Upper lobe of left lung (tissue), 6 donors: Measurements from ENCODE around the gene HTR1B. TPM values are rescaled to one million over a fixed set of nuclear protein-coding genes. Genes with fewer than 3 reads are reported as not detected.

Experiments
- ATAC-seq, 2 donors: fragments of 200-7000 bp; cut with Tn5 transposase; one replicate each; pipeline ENCODE4 v1.9.1; 2022; ENCODE audit warnings: mild to moderate bottlenecking in 2 of 2, moderate library complexity in 2 of 2; ENCODE audit not compliant: low FRiP score in 2 of 2
- DNase-seq, 2 donors: peaks; one replicate each; pipeline ENCODE4 v3.0.0-alpha.2; 2019 to 2020
- H3K27ac ChIP-seq, 4 donors: fragments of 200-600 bp; sonication (generic); one replicate each; pipeline ENCODE4 v1.5.1; 2016 to 2019
- H3K27me3 ChIP-seq, 4 donors: fragments of 200-600 bp; sonication (generic); one replicate each; pipeline ENCODE4 v1.5.1; 2017 to 2019
- H3K36me3 ChIP-seq, 4 donors: fragments of 200-600 bp; sonication (generic); one replicate each; pipeline ENCODE4 v1.5.1; 2016 to 2019
- H3K4me1 ChIP-seq, 4 donors: fragments of 200-600 bp; sonication (generic); one replicate each; pipeline ENCODE4 v1.5.1; 2018 to 2019
- H3K4me3 ChIP-seq, 4 donors: fragments of 200-600 bp; sonication (generic); one replicate each; pipeline ENCODE4 v1.5.1; 2017 to 2019; ENCODE audit warnings: mild to moderate bottlenecking in 2 of 4, moderate library complexity in 1 of 4
- H3K9me3 ChIP-seq, 4 donors: fragments of 200-600 bp; sonication (generic); one replicate each; pipeline ENCODE4 v1.5.1; 2018 to 2019
- EP300 ChIP-seq, 4 donors: sonication (generic); formaldehyde crosslinking; IDR thresholded peaks; one replicate each; pipeline ENCODE4 v1.5.1; 2017; ENCODE audit warnings: antibody characterized with exemption in 4 of 4, control low read depth in 2 of 4
- POLR2A ChIP-seq, 4 donors: fragments of 450-650 bp; IDR thresholded peaks; one replicate each; pipeline ENCODE4 v1.5.1; 2016 to 2017; ENCODE audit warnings: antibody characterized with exemption in 4 of 4, mild to moderate bottlenecking in 2 of 4
- POLR2AphosphoS5 ChIP-seq, 2 donors: sonication (generic); formaldehyde crosslinking; IDR thresholded peaks; one replicate each; pipeline ENCODE4 v1.5.1; 2017; ENCODE audit warnings: antibody characterized with exemption in 2 of 2
- WGBS, 2 donors: methylation state at CpG; one replicate each; pipeline ENCODE4 v1.1.5; 2017 to 2018; 5-methylcytosine and 5-hydroxymethylcytosine counted together
- total RNA-seq, 6 donors: library from RNA; depleted of rRNA in 4 of 6; stranded (reverse); fragments of >200 nt in 4 of 6; gene quantifications; one replicate each; pipeline versions ENCODE4 v1.1.0 to v1.2.1, GENCODE V29; 2016 to 2021
- TF ChIP-seq, protein P1 (sequence below), 6 experiments: fragments of 450-650 bp in 4 of 6; fragments of 200-600 bp in 2 of 6; sonication (generic) in 2 of 6; IDR thresholded peaks; one replicate each; pipeline ENCODE4 v1.5.1; 2016 to 2019; ENCODE audit warnings: antibody characterized with exemption in 6 of 6
- donor health status: DM: no; HTN: no; CAD: no; lungs with moderate emphysema.
- donor health status: DM: no; HTN: yes; CAD: no; lungs with severe emphysema.

The HTR1B gene
- total RNA-seq, 6 donors from 2014 or later = 0.57 TPM; not detected in 5

DNA sequence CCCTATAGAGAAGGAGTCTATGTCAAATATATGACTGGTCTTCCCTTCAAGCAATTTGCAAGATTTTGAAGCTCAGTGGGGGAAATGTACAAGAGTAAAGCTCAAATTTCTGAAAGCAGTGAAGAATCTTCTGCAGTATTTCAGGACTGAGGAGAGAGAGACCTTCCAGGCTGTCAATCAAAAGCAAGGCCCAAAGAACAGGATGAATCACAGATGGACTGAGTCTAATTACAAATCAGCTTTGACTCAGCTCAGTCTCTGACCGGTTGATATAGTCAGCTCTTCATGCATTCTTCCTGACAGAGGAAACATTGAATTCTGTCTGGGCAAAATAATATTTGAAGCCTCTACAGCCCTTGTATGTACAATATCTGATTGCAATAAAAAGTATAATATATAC is 7.7 kb upstream of the HTR1B start:
- DNase-seq = no peak
- 65 to 77% methylated on average over 1 of the region's 1 CpG for WGBS, 2 donors
- H3K27ac ChIP-seq = no peak overlapping the region
- peaks cover 0 to 8% (median under 1%) of the 10 kb centered on the region in 4 donors for H3K4me1 ChIP-seq
- no peaks in the 10 kb centered on the region for H3K9me3 ChIP-seq
- TF ChIP-seq, protein P1, sequence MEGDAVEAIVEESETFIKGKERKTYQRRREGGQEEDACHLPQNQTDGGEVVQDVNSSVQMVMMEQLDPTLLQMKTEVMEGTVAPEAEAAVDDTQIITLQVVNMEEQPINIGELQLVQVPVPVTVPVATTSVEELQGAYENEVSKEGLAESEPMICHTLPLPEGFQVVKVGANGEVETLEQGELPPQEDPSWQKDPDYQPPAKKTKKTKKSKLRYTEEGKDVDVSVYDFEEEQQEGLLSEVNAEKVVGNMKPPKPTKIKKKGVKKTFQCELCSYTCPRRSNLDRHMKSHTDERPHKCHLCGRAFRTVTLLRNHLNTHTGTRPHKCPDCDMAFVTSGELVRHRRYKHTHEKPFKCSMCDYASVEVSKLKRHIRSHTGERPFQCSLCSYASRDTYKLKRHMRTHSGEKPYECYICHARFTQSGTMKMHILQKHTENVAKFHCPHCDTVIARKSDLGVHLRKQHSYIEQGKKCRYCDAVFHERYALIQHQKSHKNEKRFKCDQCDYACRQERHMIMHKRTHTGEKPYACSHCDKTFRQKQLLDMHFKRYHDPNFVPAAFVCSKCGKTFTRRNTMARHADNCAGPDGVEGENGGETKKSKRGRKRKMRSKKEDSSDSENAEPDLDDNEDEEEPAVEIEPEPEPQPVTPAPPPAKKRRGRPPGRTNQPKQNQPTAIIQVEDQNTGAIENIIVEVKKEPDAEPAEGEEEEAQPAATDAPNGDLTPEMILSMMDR (IDR thresholded peaks at IDR 0.05) = no peak
- TF ChIP-seq POLR2AphosphoS5 (IDR thresholded peaks at IDR 0.05) (no peak), POLR2A (IDR thresholded peaks at IDR 0.05) (no peak), EP300 (IDR thresholded peaks at IDR 0.05) (no peak)
- ATAC-seq = no peak
- no peaks in the 10 kb centered on the region for H3K36me3 ChIP-seq
- no peak overlapping the region for H3K4me3 ChIP-seq
- H3K27me3 ChIP-seq = peaks cover 0 to 4% (median 0%) of the 10 kb centered on the region in 4 donors

DNA sequence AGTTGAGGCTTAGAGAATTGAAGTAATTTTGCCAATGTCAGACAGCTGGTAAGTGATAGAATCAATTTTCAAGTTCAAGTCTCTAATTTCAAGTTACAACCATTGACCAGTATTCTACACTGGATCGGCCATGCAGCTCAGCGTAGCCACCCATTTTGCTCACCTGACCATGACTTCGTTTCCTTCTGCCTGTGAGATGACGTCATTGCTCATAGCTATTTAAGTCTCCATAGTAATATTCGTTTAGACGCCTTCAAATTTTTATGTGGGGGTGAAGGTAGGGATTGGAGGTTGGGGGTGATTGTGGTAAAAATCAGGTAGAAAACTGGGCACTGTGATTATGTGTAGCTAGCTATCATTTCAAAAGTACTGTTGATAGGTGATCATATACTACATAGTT is 5.6 kb upstream of the HTR1B start:
- WGBS, 2 donors = 83 to 90% methylated on average over 6 of the region's 6 CpGs
- H3K36me3 ChIP-seq = no peaks in the 10 kb centered on the region

DNA sequence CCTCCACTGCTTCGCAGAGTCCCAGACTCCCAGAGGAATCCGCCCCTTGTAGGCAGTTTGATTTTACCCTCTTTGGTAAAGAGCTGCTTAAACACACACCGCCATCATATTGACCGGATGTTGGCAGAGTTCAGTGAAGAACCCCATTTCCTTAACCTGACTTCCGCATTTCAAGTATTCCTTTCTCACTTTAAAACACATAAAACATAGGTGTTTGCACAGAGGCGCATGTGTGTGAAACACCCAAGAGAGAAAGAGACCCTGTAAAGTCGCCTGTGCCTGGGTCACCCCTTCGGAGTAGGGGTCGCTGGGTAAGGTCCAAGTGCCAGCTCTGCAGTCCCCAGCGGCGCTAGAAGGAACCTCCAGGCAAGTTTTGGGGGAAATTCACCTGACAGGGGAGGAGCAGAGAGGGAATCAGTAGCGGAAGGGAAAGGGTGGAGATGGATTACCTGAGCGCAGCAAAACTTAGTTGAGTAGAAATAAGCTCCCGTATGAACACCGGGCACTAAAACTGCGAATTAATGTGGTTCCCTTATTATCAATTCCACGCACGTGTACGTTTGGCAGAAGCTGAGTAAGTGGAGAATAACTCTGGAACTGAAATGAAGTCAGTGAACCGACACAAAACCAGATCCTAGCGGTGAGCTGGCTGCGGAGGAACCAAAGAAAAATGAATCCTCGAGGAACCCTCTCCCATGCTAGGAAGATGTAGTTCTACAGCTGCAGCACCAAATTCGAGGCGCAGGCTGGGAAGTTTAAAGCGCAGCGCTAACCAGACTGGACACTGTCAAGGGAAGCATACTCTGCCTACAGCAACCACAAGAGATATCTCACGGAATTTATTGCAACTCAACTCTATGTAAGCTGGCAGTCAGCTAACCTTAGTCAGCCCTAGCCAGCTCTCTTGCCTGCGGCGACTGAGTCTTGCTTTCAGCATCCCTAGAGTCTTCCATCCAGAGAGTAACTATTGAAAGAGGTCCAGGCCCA is 3.5 kb upstream of the HTR1B start:
- Histone ChIP-seq H3K9me3 (no peaks in the 10 kb centered on the region), H3K36me3 (no peaks in the 10 kb centered on the region), H3K27me3 (peaks cover 0 to 36% (median 15%) of the 10 kb centered on the region in 4 donors), H3K4me1 (peaks cover 4 to 36% (median 12%) of the 10 kb centered on the region in 4 donors), H3K27ac (peak overlapping the region in 1 of 4 donors; percentile 7), H3K4me3 (peak overlapping the region in 3 of 4 donors; percentile 44 to 57 (median 52))
- DNase-seq (no peak), ATAC-seq (peak; percentile 35 to 49)
- TF ChIP-seq POLR2AphosphoS5 (IDR thresholded peaks at IDR 0.05) (no peak), POLR2A (IDR thresholded peaks at IDR 0.05) (no peak)
- TF ChIP-seq, protein P1 (IDR thresholded peaks at IDR 0.05) = peak in 1 of 6 experiments; percentile 13
- WGBS, 2 donors = 12 to 18% methylated on average over 30 of the region's 30 CpGs

More for the DNA sequence above, 5.6 kb upstream of the HTR1B start:
- TF ChIP-seq POLR2A (IDR thresholded peaks at IDR 0.05) (no peak), POLR2AphosphoS5 (IDR thresholded peaks at IDR 0.05) (no peak), EP300 (IDR thresholded peaks at IDR 0.05) (no peak)
- TF ChIP-seq, protein P1 (IDR thresholded peaks at IDR 0.05) = no peak
- ATAC-seq (no peak), DNase-seq (no peak)
- H3K4me1 ChIP-seq = peaks cover 2 to 18% (median 5%) of the 10 kb centered on the region in 4 donors
- H3K4me3 ChIP-seq = no peak overlapping the region
- peaks cover 0 to 14% (median 4%) of the 10 kb centered on the region in 4 donors for H3K27me3 ChIP-seq
- no peaks in the 10 kb centered on the region for H3K9me3 ChIP-seq
- no peak overlapping the region for H3K27ac ChIP-seq

DNA sequence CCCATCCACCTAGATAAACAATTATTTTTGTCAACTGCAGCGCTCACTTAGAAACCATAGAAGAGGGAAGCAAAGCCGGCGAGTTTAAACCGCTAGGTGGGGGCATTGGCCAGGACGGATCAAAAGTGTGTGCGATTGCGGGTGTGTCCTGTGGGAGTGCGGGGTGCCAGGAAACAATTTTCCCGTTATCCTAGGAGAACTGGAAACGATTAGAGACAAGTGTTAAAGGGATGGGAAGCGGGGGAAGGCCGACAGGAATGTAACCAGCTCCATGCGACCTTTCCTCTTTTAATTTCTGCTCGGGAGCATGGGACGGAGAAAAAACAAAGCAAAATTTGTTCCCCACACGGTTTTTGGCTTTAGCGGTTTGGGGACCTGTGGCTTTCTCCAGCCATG is 2.8 kb upstream of the HTR1B start:
- TF ChIP-seq POLR2AphosphoS5 (IDR thresholded peaks at IDR 0.05) = no peak
- TF ChIP-seq, protein P1 (IDR thresholded peaks at IDR 0.05) = peak in 4 of 6 experiments; percentile 25 to 33 (median 26)

More for the DNA sequence above, 2.8 kb upstream of the HTR1B start:
- peak in 1 of 2 donors; percentile 47 for DNase-seq
- peak; percentile 76 to 78 for ATAC-seq
- H3K36me3 ChIP-seq = no peaks in the 10 kb centered on the region
- peaks cover 0 to 37% (median 16%) of the 10 kb centered on the region in 4 donors for H3K27me3 ChIP-seq
- peaks cover 4 to 36% (median 12%) of the 10 kb centered on the region in 4 donors for H3K4me1 ChIP-seq
- H3K9me3 ChIP-seq = no peaks in the 10 kb centered on the region
- H3K4me3 ChIP-seq = peak overlapping the region in 3 of 4 donors; percentile 44 to 57 (median 52)
- 1 to 2% methylated on average over 17 of the region's 17 CpGs for WGBS, 2 donors
- peak overlapping the region in 1 of 4 donors; percentile 7 for H3K27ac ChIP-seq
